B cell (primary cell): ENCODE results near the gene DGKB.

Experiments
- EZH2 ChIP-seq: IDR thresholded peaks from 2 replicates; pipeline ENCODE4 v1.6.1; 2012; ENCODE audit warnings: borderline replicate concordance, low read depth, mild to moderate bottlenecking, moderate library complexity, low read length; ENCODE audit not compliant: insufficient read depth, poor library complexity, severe bottlenecking
- TF ChIP-seq, protein P1 (sequence below): fragments of 200-600 bp; IDR thresholded peaks from one replicate; pipeline ENCODE4 v1.8.0; 2022; ENCODE audit warnings: antibody characterized with exemption, mild to moderate bottlenecking

DNA sequence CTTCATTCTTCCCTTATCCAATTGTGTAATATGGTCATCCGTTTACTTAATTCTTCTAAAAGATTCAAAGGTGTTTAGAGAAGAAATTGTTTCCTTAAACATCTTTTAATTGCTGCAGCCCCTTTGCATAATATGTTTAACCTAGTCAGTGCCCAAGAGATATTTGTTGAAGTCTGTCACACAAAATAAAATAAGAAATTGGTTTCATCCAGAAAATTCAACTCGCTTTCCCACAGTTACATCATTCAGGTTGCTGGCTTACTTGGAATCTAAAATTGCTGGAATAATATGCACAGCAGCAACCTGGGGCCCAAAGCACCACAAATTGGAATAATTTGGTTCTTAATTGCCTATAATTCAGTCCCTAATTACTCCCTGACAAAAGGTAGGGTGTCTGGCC lies 758.0 kb downstream of the DGKB start:
- TF ChIP-seq, protein P1, sequence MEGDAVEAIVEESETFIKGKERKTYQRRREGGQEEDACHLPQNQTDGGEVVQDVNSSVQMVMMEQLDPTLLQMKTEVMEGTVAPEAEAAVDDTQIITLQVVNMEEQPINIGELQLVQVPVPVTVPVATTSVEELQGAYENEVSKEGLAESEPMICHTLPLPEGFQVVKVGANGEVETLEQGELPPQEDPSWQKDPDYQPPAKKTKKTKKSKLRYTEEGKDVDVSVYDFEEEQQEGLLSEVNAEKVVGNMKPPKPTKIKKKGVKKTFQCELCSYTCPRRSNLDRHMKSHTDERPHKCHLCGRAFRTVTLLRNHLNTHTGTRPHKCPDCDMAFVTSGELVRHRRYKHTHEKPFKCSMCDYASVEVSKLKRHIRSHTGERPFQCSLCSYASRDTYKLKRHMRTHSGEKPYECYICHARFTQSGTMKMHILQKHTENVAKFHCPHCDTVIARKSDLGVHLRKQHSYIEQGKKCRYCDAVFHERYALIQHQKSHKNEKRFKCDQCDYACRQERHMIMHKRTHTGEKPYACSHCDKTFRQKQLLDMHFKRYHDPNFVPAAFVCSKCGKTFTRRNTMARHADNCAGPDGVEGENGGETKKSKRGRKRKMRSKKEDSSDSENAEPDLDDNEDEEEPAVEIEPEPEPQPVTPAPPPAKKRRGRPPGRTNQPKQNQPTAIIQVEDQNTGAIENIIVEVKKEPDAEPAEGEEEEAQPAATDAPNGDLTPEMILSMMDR: no peak
- TF ChIP-seq EZH2: no peak
